OCI-M1 (cell line): ENCODE results near the gene ZNF429.

ENCODE experiments used
- DNase-seq: peaks from one replicate; lab custom pipeline; 2025; lab: John Stamatoyannopoulos, UW

The ZNF429 gene

GRCh38 chr19:21590867-21591266 lies 85.5 kb downstream of the ZNF429 start:
- DNase-seq = no peak

DNA sequence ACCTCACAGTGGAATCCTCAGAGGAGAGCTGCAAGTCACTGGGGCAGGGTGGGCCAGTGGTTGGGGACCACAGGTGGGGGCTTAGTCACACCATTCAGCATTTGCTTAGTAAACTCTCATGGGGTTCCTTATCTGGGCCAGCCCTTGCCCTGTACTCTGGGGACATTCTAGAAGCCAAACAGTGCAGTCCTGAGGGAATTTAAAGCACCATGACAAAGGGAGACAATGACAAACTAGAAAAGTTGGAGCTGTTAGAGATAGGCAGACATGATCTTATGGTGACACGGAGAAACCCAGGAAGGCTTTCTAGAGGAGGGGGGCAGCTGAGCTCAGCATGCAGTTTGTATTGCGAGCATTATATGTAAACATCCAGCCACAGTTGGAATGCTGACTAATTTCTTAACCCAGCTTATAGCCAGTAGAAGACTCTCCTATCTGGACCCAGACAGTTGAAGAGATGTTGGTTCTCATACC lies 87.6 kb downstream of the ZNF429 start:
- DNase-seq = peak; percentile 82

- no peak for DNase-seq
Measured at GRCh38 chr19:21593502-21593901, 88.1 kb downstream of the ZNF429 start.

- DNase-seq = peak; percentile 99
Measured at GRCh38 chr19:21593934-21594820, 88.8 kb downstream of the ZNF429 start.

- no peak for DNase-seq
Measured at GRCh38 chr19:21595185-21595584, 89.8 kb downstream of the ZNF429 start.

GRCh38 chr19:21602082-21602658 lies 96.8 kb downstream of the ZNF429 start:
- DNase-seq = no peak

DNA sequence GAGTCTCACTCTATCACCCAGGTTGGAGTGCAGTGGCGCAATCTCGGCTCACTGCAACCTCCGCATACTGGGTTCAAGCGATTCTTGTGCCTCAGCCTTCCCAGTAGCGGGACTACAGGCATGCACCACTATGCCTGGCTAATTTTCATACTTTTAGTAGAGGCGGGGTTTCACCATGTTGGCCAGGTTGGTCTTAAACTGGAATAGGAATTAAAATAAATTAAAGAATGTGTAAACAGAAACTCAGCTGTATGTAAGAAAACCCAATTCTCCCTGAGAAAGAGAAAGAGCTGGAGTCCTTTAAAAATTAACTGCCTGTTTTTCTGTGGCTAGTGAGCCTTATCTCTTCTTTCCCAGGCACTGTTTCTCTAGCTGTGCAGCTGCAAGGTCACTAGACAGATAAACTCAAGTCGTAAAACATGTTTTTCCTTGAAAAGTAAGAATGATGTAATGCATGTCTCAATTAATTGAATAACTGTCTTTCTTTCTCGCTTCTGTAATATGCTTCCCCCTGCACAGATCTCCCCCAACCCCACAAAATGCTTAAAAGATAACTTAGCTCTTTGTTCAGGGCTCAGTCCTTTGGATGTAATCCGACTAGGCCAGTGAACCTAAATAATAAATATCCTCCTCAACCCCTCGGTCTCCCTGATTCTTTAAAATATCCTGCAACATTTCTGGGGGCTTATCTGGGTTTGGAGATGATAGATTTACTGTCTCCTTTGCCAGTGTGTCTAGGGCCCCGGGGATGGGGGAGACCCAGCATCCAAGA lies 97.4 kb downstream of the ZNF429 start:
- peak; percentile 97 for DNase-seq

- peak; percentile 77 for DNase-seq
Measured at GRCh38 chr19:21603431-21604231, 98.2 kb downstream of the ZNF429 start.

- peak; percentile 95 for DNase-seq
Measured at GRCh38 chr19:21604351-21604926, 99.0 kb downstream of the ZNF429 start.
